Neural progenitor cell (in vitro differentiated cells): ENCODE results near the gene PTPRN2.

Experiments used
- EZH2 ChIP-seq: fragments of 200-600 bp; sonication (generic); IDR thresholded peaks from 2 replicates; pipeline ENCODE4 v1.6.1; 2017; ENCODE audit warnings: antibody characterized with exemption, mild to moderate bottlenecking, moderate library complexity
- EZH2phosphoT487 ChIP-seq: fragments of 200-600 bp; sonication (generic); IDR thresholded peaks from 2 replicates; pipeline ENCODE4 v1.6.1; 2017; ENCODE audit warnings: antibody characterized with exemption
- TF ChIP-seq, protein P1 (sequence below): fragments of 200-600 bp; sonication (generic); IDR thresholded peaks from 2 replicates; pipeline ENCODE4 v1.5.1; 2017; ENCODE audit warnings: antibody characterized with exemption, mild to moderate bottlenecking

DNA sequence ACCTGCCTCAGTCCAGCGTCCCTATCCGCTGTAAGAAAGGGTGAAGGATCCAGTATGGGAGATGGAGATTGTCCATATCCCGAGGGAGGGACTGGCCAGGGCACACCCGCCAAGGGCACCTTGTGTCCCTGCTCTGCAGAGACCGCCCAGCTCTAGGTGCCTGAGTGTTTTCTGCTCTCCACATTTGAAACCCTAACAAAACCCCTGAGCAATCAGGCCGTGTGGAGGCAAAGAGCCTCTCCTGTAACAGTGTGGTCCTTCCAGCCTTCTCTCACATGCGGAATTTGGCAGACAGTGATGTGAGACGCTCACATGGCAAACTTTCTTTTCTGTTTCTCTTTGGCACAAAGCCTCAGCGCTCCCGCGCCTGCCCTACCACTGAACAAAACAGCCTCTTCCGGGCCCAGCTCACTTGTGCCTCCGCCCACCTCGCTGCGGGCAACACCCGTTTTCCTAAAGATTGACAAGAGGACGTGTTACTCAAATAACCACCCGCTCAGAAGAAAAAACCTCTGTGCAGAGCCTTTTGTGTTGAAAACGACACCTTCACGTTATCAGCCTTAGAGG lies 736.0 kb downstream of the PTPRN2 start:
- no peak for TF ChIP-seq EZH2
- TF ChIP-seq, protein P1, sequence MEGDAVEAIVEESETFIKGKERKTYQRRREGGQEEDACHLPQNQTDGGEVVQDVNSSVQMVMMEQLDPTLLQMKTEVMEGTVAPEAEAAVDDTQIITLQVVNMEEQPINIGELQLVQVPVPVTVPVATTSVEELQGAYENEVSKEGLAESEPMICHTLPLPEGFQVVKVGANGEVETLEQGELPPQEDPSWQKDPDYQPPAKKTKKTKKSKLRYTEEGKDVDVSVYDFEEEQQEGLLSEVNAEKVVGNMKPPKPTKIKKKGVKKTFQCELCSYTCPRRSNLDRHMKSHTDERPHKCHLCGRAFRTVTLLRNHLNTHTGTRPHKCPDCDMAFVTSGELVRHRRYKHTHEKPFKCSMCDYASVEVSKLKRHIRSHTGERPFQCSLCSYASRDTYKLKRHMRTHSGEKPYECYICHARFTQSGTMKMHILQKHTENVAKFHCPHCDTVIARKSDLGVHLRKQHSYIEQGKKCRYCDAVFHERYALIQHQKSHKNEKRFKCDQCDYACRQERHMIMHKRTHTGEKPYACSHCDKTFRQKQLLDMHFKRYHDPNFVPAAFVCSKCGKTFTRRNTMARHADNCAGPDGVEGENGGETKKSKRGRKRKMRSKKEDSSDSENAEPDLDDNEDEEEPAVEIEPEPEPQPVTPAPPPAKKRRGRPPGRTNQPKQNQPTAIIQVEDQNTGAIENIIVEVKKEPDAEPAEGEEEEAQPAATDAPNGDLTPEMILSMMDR = no peak
- no peak for TF ChIP-seq EZH2phosphoT487
